ENCODE data around the gene MYBBP1A. TPM values are rescaled to one million over a fixed set of nuclear protein-coding genes. Genes with fewer than 3 reads are reported as not detected.
A peak's percentile ranks its signal among the peaks of the same experiment; 100 is the strongest.

The MYBBP1A gene
- total and polyA plus RNA-seq, 2 of the 4 experiments (the other 2 are of a cell fraction): 22.6 to 45.9 TPM

DNA sequence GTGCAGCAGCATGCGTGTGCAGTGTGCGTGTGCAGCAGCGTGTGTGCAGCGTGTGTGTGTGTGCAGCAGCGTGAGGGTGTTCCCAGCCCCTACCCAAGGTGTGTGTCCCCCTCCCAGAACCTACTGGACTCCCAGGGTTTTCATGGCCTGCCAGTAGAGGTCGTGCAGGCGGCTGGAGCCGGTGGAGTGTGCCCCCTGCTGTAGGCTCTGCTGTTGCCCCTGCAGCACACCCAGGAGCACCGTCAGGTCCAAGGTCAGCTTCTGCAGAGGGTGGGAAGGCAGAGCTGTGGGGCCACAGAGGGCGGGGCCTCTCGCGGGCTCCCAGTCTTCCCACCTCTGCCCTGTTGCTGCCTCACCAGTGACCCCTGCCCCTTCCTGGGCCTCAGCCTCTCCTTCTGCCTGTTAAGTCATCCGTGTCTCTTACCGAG is 14.9 kb downstream of the MYBBP1A start:
- TF ChIP-seq, protein P1, sequence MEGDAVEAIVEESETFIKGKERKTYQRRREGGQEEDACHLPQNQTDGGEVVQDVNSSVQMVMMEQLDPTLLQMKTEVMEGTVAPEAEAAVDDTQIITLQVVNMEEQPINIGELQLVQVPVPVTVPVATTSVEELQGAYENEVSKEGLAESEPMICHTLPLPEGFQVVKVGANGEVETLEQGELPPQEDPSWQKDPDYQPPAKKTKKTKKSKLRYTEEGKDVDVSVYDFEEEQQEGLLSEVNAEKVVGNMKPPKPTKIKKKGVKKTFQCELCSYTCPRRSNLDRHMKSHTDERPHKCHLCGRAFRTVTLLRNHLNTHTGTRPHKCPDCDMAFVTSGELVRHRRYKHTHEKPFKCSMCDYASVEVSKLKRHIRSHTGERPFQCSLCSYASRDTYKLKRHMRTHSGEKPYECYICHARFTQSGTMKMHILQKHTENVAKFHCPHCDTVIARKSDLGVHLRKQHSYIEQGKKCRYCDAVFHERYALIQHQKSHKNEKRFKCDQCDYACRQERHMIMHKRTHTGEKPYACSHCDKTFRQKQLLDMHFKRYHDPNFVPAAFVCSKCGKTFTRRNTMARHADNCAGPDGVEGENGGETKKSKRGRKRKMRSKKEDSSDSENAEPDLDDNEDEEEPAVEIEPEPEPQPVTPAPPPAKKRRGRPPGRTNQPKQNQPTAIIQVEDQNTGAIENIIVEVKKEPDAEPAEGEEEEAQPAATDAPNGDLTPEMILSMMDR (conservative IDR thresholded peaks at IDR 0.05; ENCODE audit: low read depth, low read length): 0 out of 2 replicates have a peak, but pooled peaks have one; percentile 13
- no peak for TF ChIP-seq MAZ (IDR thresholded peaks at IDR 0.05; ENCODE audit: borderline replicate concordance, low read depth, low read length)
- peaks cover 3% of the 10 kb centered on the region; the same call in 1 of the 2 replicates for H3K4me1 ChIP-seq (ENCODE audit: control insufficient read depth, insufficient read depth, low read length)
- H3K9ac ChIP-seq (ENCODE audit: low read depth, low read length): no peak overlapping the region
- no peak overlapping the region for H2AK5ac ChIP-seq (ENCODE audit: low read depth, low read length)
- H4K5ac ChIP-seq (ENCODE audit: low read depth, low read length): no peak overlapping the region
- no peak for DNase-seq
- no peaks in the 10 kb centered on the region for H3K27me3 ChIP-seq (ENCODE audit: control insufficient read depth, insufficient read depth, low read length)
- no peaks in the 10 kb centered on the region for H3K9me1 ChIP-seq (ENCODE audit: insufficient read depth, low read length)
- no peak overlapping the region for H3K27ac ChIP-seq (ENCODE audit: insufficient read depth, low read length)
- intact Hi-C loops (cut with micrococcal nuclease): no loop called here
- no peak overlapping the region for H3K18ac ChIP-seq (ENCODE audit: low read depth, low read length)
- H3K14ac ChIP-seq (replicated peaks; ENCODE audit: low read depth, low read length): no peak overlapping the region
- H3K4me2 ChIP-seq (ENCODE audit: low read depth, low read length): no peak overlapping the region
- H3K9me3 ChIP-seq (ENCODE audit: control insufficient read depth, insufficient read depth, low read length): no peaks in the 10 kb centered on the region
- H2AK9ac ChIP-seq (replicated peaks; ENCODE audit: low read depth, low read length, poor library complexity): no peak overlapping the region
- in situ Hi-C loops (cut with MboI; ENCODE audit: low sequenced_read_pairs): no loop called here
- ChIA-PET POLR2A (ENCODE audit: unreplicated experiment) (no interaction called here), CTCF (no interaction called here)
- no TSS peak for BruUV-seq (replicated peaks)
- H3K79me1 ChIP-seq (ENCODE audit: low read depth in 1 of 2, low read length in 2 of 2): no peaks in the 10 kb centered on the region; a peak in 1 of 4 replicates
- no peak overlapping the region for H3K4me3 ChIP-seq (ENCODE audit: insufficient read depth, low read depth, low read length)
- ATAC-seq (ENCODE audit: low read depth): no peak
- no peak overlapping the region for H2BK120ac ChIP-seq (ENCODE audit: low read depth, low read length)
- H2BK5ac ChIP-seq (ENCODE audit: low read depth, low read length, poor library complexity, severe bottlenecking): no peak overlapping the region
- no peak overlapping the region for H3K4ac ChIP-seq (ENCODE audit: low read depth, low read length)
- H4K8ac ChIP-seq (ENCODE audit: low read depth in 2 of 2, low read length in 2 of 2): no peak overlapping the region
- no peak overlapping the region for H3K23ac ChIP-seq (ENCODE audit: low read depth, low read length)
- dilution Hi-C loops (cut with HindIII; ENCODE audit: low sequenced_read_pairs, unreplicated experiment): no loop called here
- no peak overlapping the region for H2AFZ ChIP-seq (replicated peaks; ENCODE audit: low read length, poor library complexity)
- no peak overlapping the region for H4K91ac ChIP-seq (ENCODE audit: insufficient read depth, low read depth, low read length)
- no peak overlapping the region for H3K56ac ChIP-seq (ENCODE audit: extremely low read depth, insufficient read depth, low read length)
- H3K36me3 ChIP-seq (ENCODE audit: control insufficient read depth, insufficient read depth, low read length): peaks cover 57% of the 10 kb centered on the region
- no peak overlapping the region for H2BK15ac ChIP-seq (ENCODE audit: low read depth, low read length)
- no peak overlapping the region for H2BK20ac ChIP-seq (ENCODE audit: low read depth, low read length)
- peaks cover 15% of the 10 kb centered on the region for H4K20me1 ChIP-seq (ENCODE audit: insufficient read depth, low read length)
- WGBS, 2 experiments (ENCODE audit: extremely low coverage in 2 of 2, insufficient read length in 1 of 2): 80% methylated on average over 6 of the region's 14 CpGs; no CpG with 5 or more reads in 1 of the 2 experiments
